ENCODE measurements around the gene L1TD1. TPM values are rescaled to one million over a fixed set of nuclear protein-coding genes. Genes with fewer than 3 reads are reported as not detected.
"Not testable (repeated sequence)": the region's sequence is repeated elsewhere in the genome, so short reads cannot be mapped to it uniquely, and the experiment has no call there.

L1TD1 gene, protein sequence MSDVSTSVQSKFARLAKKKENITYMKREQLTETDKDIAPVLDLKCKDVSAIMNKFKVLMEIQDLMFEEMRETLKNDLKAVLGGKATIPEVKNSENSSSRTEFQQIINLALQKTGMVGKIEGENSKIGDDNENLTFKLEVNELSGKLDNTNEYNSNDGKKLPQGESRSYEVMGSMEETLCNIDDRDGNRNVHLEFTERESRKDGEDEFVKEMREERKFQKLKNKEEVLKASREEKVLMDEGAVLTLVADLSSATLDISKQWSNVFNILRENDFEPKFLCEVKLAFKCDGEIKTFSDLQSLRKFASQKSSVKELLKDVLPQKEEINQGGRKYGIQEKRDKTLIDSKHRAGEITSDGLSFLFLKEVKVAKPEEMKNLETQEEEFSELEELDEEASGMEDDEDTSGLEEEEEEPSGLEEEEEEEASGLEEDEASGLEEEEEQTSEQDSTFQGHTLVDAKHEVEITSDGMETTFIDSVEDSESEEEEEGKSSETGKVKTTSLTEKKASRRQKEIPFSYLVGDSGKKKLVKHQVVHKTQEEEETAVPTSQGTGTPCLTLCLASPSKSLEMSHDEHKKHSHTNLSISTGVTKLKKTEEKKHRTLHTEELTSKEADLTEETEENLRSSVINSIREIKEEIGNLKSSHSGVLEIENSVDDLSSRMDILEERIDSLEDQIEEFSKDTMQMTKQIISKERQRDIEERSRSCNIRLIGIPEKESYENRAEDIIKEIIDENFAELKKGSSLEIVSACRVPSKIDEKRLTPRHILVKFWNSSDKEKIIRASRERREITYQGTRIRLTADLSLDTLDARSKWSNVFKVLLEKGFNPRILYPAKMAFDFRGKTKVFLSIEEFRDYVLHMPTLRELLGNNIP
- under 1 TPM; 0.16 to 0.66 (median 0.59) TPM for total RNA-seq

DNA sequence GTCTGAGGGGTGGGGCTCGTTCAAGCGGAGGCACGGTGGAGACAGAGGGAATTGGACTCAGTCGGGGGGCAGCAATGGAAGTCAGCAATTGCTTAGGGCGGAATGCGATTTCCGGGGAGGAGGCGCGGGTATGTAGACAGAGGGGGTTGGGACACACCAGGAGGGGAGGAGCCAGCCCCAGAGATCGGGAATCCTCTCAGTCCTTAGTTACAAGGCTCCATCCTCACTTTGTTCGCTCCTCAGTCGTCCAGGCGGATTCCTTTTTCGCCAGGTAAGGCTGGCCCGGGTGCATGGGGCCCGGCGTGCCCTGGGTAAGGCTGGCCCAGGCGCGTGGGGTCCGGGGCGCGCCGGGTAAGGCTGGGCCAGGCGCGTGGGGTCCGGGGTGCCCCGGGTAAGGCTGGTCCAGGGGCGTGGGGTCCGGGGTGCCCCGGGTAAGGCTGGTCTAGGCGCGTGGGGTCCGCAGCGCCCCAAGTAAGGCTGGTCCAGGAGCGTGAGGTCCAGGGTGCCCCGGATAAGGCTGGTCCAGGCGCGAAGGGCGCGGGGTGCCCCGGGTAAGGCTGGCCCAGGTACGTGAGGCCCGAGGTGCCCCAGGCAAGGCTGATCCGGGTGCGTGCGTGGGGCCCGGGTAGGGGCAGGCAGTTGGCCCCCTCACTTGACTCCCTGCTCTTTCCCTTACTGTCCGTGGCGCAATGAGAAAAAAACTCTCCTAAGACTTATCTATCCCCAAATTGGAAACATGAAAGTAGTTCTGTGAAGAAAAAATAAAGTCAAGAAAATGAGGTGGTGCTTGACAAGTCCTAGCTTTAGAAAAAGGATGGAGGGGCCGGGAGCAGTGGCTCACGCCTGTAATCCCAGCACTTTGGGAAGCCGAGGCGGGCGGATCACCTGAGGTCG, at the start of gene L1TD1:
L1TD1 (plus strand) TSS at position 199 of the 894 bp plus-strand sequence. CDS start 11,780 bp downstream, outside the sequence.
- Histone ChIP-seq H3K4me1 (no peaks in the 10 kb centered on the region), H3K36me3 (no peaks in the 10 kb centered on the region), H3K9me3 (no peaks in the 10 kb centered on the region), H3K4me3 (peak within 1 kb of the TSS in 2 of 3 donors; percentile 41 to 58), H3K27ac (peak within 1 kb of the TSS in 1 of 2 donors; percentile 7), H3K27me3 (peaks cover 3 to 13% of the 10 kb centered on the region in 2 donors)
- TF ChIP-seq POLR2AphosphoS5 (IDR thresholded peaks at IDR 0.05) (no peak), POLR2A (IDR thresholded peaks at IDR 0.05) (no peak)
- TF ChIP-seq, protein P1, sequence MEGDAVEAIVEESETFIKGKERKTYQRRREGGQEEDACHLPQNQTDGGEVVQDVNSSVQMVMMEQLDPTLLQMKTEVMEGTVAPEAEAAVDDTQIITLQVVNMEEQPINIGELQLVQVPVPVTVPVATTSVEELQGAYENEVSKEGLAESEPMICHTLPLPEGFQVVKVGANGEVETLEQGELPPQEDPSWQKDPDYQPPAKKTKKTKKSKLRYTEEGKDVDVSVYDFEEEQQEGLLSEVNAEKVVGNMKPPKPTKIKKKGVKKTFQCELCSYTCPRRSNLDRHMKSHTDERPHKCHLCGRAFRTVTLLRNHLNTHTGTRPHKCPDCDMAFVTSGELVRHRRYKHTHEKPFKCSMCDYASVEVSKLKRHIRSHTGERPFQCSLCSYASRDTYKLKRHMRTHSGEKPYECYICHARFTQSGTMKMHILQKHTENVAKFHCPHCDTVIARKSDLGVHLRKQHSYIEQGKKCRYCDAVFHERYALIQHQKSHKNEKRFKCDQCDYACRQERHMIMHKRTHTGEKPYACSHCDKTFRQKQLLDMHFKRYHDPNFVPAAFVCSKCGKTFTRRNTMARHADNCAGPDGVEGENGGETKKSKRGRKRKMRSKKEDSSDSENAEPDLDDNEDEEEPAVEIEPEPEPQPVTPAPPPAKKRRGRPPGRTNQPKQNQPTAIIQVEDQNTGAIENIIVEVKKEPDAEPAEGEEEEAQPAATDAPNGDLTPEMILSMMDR (IDR thresholded peaks at IDR 0.05): no peak
- DNase-seq (ENCODE audit: low spot score in 2 of 2): no peak
- intact Hi-C loops (cut with DNase I; ENCODE audit: low total_unique reads): no loop called here

- no peak for TF ChIP-seq POLR2AphosphoS5 (IDR thresholded peaks at IDR 0.05)
- TF ChIP-seq, protein P1 (IDR thresholded peaks at IDR 0.05): no peak
- no peak for TF ChIP-seq POLR2A (IDR thresholded peaks at IDR 0.05)
- Histone ChIP-seq H3K27ac (no peak overlapping the region), H3K27me3 (no peaks in the 10 kb centered on the region), H3K4me1 (no peaks in the 10 kb centered on the region), H3K4me3 (no peak overlapping the region), H3K36me3 (no peaks in the 10 kb centered on the region), H3K9me3 (no peaks in the 10 kb centered on the region)
- intact Hi-C loops (cut with DNase I; ENCODE audit: low total_unique reads): no loop called here
- DNase-seq (ENCODE audit: low spot score in 2 of 2): no peak
Observed at GRCh38 chr1:62159940-62160348, 34.7 kb upstream of the L1TD1 start.

DNA sequence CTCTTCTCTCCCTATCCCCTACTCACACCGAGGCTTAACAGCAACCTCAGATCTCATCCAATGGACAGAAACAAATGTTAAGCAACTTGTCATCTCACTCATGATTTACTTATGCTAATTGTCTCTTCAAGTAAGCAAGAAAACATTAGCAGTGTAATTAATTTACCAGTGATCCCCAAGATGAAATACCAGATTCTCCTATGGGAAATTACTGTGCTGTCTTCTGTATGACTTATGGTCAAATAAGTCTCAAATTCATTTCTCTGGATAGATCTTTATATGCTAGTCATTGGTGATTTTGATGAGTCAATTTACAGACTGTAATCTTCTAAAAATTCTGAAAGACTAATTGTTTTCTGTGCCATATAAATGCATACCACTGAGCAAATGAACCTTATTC, 32.9 kb upstream of the L1TD1 start:
- no peak for DNase-seq (ENCODE audit: low spot score in 2 of 2)
- Histone ChIP-seq H3K4me1 (no peaks in the 10 kb centered on the region), H3K4me3 (no peak overlapping the region), H3K27me3 (no peaks in the 10 kb centered on the region), H3K9me3 (no peaks in the 10 kb centered on the region), H3K36me3 (no peaks in the 10 kb centered on the region), H3K27ac (no peak overlapping the region)
- intact Hi-C loops (cut with DNase I; ENCODE audit: low total_unique reads): no loop called here
- TF ChIP-seq, protein P1 (IDR thresholded peaks at IDR 0.05): no peak
- no peak for TF ChIP-seq POLR2AphosphoS5 (IDR thresholded peaks at IDR 0.05)
- TF ChIP-seq POLR2A (IDR thresholded peaks at IDR 0.05): no peak

- intact Hi-C loops (cut with DNase I; ENCODE audit: low total_unique reads): loop anchor here (10.0 kb wide), 1 partner anchor 234 kb away; no protein-coding TSS in a partner anchor
- H3K36me3 ChIP-seq; DNase-seq (ENCODE audit: low spot score in 2 of 2): not testable (repeated sequence)
Observed at GRCh38 chr1:62170380-62170779, 24.3 kb upstream of the L1TD1 start.

DNA sequence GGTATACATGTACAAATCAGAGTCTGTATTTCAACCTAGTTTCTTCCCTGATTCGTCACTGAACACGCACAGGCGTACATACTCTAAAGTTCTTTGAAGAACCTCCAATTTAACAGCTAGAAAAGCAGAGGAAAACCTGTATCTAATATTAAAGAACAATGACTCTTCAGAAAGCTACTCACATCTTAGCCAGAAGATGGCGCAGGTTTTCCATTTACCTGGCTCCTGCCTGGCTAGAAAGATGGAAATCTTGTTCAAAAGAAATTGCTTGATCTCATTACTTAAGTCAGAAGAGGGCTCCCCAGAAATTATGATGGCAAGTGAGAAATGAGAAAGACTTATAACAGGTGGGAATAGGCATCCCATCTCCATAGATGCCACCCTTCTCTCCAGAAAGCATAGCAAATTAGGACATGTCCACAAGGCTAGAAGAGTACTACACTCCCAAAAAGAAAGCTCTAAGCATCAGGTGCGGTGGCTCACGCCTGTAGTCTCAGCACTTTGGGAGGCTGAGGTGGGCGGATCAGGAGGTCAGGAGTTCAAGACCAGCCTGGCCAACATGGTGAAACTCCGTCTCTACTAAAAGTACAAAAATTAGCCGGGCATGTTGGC, 19.0 kb upstream of the L1TD1 start:
- no peak for DNase-seq (ENCODE audit: low spot score in 2 of 2)
- H3K9me3 ChIP-seq: no peaks in the 10 kb centered on the region

More at GRCh38 chr1:62170380-62170779, 24.3 kb upstream of the L1TD1 start:
- H3K27ac ChIP-seq, H3K4me3 ChIP-seq, H3K27me3 ChIP-seq, H3K9me3 ChIP-seq, H3K4me1 ChIP-seq: not testable (repeated sequence)

More for the DNA sequence above, 19.0 kb upstream of the L1TD1 start:
- Histone ChIP-seq H3K36me3 (no peaks in the 10 kb centered on the region), H3K4me1 (no peaks in the 10 kb centered on the region), H3K4me3 (no peak overlapping the region), H3K27ac (no peak overlapping the region), H3K27me3 (no peaks in the 10 kb centered on the region)
- no peak for TF ChIP-seq POLR2A (IDR thresholded peaks at IDR 0.05)
- TF ChIP-seq, protein P1 (IDR thresholded peaks at IDR 0.05): peak; percentile 59 to 81 (median 74)
- TF ChIP-seq POLR2AphosphoS5 (IDR thresholded peaks at IDR 0.05): no peak
- intact Hi-C loops (cut with DNase I; ENCODE audit: low total_unique reads): loop anchor here (10.0 kb wide), 1 partner anchor 229 kb away; no protein-coding TSS in a partner anchor

All from breast epithelium (tissue), 4 donors.